Cardiac fibroblast (primary cell): ENCODE measurements around the gene TMTC2.

Experiments used
- DNase-seq, 2 donors: peaks; one replicate each; pipeline versions ENCODE4 v3.0.0 to v3.0.0-alpha.2; 2010; ENCODE audit warnings: low read depth in 2 of 2
- H3K4me3 ChIP-seq, 2 donors: replicated peaks in 1 of 2; 1 replicate in 1 of 2; 2 replicates in 1 of 2; pipeline ENCODE4 v1.5.1; 2011; ENCODE audit warnings: low read depth in 2 of 2, low read length in 2 of 2, mild to moderate bottlenecking in 2 of 2, moderate library complexity in 1 of 2
- CTCF ChIP-seq: IDR thresholded peaks from one replicate; pipeline ENCODE4 v1.5.1; 2011; ENCODE audit warnings: low read depth, mild to moderate bottlenecking, low read length, inconsistent platforms

TMTC2 gene

GRCh38 chr12:82805812-82806497 lies 119.2 kb downstream of the TMTC2 start:
- no peak for TF ChIP-seq CTCF
- DNase-seq: peak; percentile 46 to 52
- no peak overlapping the region for H3K4me3 ChIP-seq

- TF ChIP-seq CTCF: no peak
- no peak overlapping the region for H3K4me3 ChIP-seq
- DNase-seq: no peak
These were observed 120.5 kb downstream of the TMTC2 start for GRCh38 chr12:82807132-82807737.

GRCh38 chr12:82810568-82810967 lies 123.9 kb downstream of the TMTC2 start:
- TF ChIP-seq CTCF: no peak
- DNase-seq: no peak
- no peak overlapping the region for H3K4me3 ChIP-seq

- no peak for TF ChIP-seq CTCF
- H3K4me3 ChIP-seq: no peak overlapping the region
- no peak for DNase-seq
These were observed 130.7 kb downstream of the TMTC2 start for GRCh38 chr12:82817368-82817767.

GRCh38 chr12:82818271-82819035 lies 131.7 kb downstream of the TMTC2 start:
- H3K4me3 ChIP-seq: no peak overlapping the region
- no peak for TF ChIP-seq CTCF
- DNase-seq: peak in 1 of 2 donors; percentile 16

- no peak overlapping the region for H3K4me3 ChIP-seq
- no peak for TF ChIP-seq CTCF
- DNase-seq: no peak
These were observed 139.8 kb downstream of the TMTC2 start for GRCh38 chr12:82826505-82826904.
